Measurements from ENCODE around the gene PAX7.

DNA sequence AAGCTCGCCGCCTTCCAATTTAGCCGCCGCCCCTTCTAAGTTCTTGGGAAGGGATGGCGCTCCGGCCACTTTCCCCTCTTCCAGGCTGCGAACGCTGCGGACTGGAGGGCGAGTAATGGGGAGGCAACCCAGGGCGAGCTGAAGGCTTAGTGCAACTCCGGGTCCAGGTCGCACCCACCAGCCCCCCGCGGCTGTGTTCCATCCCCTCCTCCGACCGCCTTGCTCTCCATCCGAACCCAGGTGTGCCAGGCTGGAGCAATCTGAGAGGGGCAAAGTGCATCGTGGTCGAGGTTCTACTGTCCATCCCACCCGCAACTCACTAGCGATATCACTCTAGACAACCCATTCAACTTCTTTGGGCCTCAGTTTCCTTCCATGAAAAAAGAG lies 13.4 kb downstream of the PAX7 start:
- TF ChIP-seq NR3C1 (IDR thresholded peaks at IDR 0.05) (no peak), SREBF2 (IDR thresholded peaks at IDR 0.05) (no peak), POLR2A (IDR thresholded peaks at IDR 0.05; ENCODE audit: low read length) (no peak), RCOR1 (IDR thresholded peaks at IDR 0.05; ENCODE audit: low read depth, low read length) (no peak), CHD2 (IDR thresholded peaks at IDR 0.05; ENCODE audit: low read length, partially characterized antibody) (no peak), ESRRA (IDR thresholded peaks at IDR 0.05; ENCODE audit: borderline replicate concordance, low read length) (no peak)
- TF ChIP-seq, protein P1, sequence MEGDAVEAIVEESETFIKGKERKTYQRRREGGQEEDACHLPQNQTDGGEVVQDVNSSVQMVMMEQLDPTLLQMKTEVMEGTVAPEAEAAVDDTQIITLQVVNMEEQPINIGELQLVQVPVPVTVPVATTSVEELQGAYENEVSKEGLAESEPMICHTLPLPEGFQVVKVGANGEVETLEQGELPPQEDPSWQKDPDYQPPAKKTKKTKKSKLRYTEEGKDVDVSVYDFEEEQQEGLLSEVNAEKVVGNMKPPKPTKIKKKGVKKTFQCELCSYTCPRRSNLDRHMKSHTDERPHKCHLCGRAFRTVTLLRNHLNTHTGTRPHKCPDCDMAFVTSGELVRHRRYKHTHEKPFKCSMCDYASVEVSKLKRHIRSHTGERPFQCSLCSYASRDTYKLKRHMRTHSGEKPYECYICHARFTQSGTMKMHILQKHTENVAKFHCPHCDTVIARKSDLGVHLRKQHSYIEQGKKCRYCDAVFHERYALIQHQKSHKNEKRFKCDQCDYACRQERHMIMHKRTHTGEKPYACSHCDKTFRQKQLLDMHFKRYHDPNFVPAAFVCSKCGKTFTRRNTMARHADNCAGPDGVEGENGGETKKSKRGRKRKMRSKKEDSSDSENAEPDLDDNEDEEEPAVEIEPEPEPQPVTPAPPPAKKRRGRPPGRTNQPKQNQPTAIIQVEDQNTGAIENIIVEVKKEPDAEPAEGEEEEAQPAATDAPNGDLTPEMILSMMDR (IDR thresholded peaks at IDR 0.05) = no peak
- TF ChIP-seq, protein P2, sequence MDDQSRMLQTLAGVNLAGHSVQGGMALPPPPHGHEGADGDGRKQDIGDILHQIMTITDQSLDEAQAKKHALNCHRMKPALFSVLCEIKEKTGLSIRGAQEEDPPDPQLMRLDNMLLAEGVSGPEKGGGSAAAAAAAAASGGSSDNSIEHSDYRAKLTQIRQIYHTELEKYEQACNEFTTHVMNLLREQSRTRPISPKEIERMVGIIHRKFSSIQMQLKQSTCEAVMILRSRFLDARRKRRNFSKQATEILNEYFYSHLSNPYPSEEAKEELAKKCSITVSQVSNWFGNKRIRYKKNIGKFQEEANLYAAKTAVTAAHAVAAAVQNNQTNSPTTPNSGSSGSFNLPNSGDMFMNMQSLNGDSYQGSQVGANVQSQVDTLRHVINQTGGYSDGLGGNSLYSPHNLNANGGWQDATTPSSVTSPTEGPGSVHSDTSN (IDR thresholded peaks at IDR 0.05) = no peak
